GM18508 (cell line): Measurements from ENCODE around the gene OPTC.

ENCODE experiments used
- ATAC-seq: cut with Tn5 transposase; IDR thresholded peaks from one replicate; pipeline ENCODE4 v1.9.1; 2021; ENCODE audit warnings: moderate number of reproducible peaks; ENCODE audit not compliant: insufficient read depth, unreplicated experiment

The OPTC gene

GRCh38 chr1:203486618-203487370 is 7.2 kb upstream of the OPTC start:
- ATAC-seq = no peak

GRCh38 chr1:203488539-203488938 is 5.4 kb upstream of the OPTC start:
- no peak for ATAC-seq

GRCh38 chr1:203490607-203491006 is 3.3 kb upstream of the OPTC start:
- ATAC-seq = no peak

DNA sequence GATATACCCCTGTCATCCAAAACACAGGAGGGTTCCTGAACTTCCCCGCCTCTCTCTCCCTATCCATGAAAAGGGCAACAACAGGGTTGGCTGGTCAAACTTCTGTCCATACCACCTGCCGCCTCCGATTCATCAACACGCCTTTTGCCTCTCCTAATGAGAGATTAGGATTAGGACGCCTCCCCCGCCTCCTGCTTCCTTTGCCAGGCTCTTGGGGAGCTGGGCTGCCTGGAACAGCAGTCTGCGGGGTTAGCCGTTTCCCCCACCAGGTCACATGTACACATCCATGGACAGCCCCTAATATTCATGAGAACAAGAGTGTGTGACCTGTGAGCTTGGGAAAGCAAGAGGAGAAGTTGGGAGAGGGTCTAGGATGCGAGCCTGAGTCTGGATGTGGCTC is 2.3 kb upstream of the OPTC start:
- no peak for ATAC-seq

DNA sequence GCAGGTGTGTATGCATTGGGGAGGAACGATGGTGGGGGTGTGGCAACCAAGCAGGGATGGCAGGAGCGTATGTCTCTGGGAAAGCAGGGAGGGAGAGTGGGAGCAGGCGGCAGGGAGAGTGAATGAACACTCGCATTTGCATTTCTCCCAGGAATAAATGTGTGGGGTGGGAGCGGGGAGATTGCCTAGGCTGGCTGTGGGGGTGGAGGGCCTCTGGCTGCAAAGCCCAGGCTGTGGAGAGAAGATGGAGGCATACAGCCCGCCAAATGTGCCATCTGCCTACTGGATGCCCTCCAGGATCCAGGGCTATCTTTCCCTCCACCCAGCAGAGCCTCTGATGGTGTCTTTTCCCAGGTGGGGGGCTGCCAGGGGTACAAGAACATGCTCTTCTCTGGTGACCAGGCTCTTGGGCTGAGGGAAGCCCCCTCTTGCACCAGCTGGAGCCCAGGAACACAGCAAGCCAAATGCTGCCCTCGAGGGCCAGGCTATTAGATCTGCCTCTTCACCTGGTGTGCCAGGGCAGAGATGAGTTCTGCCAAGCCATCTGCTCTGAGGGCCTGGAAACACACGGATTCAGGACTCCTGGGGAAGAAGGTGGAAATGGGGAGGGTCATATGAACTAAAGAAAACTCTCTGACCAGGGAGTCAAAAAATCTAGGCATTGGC is 1.7 kb upstream of the OPTC start:
- ATAC-seq = no peak

GRCh38 chr1:203492748-203493130 is 1.2 kb upstream of the OPTC start:
- no peak for ATAC-seq

GRCh38 chr1:203495845-203496244 is 1.9 kb downstream of the OPTC start:
- ATAC-seq = no peak

DNA sequence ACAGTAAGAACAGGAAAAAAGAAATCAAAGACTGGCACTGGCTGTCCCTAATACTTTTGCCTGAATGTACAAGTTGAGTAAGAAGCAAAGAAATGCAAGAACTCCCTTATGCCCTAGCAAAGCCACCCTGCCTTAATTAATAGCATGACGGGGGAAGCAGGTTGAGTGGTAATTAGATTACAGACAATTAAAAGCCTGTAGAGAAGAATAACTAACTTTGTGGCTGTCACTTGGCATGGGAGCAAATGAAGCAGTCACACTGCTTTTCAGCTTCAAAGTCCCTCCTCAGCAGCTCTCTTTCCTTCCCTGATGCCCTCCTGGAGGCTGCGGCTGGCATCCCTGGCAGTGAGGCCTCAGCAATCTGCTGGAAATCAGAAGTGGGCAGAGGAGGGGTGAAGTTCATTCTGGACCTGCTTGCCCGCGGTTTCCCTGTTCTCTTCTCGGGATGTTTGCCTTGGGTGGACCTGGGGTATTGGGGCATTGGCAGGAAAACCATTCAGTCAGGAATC is 3.4 kb downstream of the OPTC start:
- no peak for ATAC-seq

DNA sequence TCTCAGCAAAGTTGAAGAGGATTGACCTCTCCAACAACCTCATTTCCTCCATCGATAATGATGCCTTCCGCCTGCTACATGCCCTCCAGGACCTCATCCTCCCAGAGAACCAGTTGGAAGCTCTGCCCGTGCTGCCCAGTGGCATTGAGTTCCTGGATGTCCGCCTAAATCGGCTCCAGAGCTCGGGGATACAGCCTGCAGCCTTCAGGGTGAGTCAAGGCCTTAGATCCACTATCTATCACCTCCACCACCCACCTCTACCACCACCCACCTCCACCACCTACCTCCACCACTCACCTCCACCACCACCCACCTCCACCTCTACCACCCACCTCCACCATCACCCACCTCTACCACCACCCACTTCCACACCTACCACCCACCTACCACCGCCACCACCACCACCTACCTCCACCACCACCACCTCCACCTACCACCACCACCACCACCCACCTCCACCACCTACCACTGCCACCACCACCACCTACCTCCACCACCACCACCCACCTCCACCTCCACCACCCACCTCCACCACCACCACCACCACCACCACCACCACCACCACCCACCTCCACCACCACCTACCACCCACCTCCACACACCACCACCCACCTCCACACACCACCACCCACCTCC is 5.8 kb downstream of the OPTC start:
- ATAC-seq = no peak

DNA sequence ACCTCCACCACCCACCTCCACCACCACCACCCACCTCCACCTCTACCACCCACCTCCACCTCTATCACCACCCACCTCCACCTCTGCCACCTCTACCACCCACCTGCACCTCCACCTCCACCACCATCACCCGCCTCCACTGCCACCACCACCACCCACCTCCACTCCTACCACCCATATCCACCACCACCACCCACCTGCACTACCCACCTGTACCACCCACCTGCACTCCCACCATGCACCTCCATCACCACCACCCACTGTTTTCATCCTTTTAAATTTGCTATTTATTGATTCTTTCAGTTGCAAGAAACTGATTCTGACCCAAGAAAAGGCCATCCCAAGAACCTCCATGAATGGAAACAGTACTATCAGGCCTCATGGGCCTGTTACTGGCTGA is 6.3 kb downstream of the OPTC start:
- ATAC-seq = no peak

DNA sequence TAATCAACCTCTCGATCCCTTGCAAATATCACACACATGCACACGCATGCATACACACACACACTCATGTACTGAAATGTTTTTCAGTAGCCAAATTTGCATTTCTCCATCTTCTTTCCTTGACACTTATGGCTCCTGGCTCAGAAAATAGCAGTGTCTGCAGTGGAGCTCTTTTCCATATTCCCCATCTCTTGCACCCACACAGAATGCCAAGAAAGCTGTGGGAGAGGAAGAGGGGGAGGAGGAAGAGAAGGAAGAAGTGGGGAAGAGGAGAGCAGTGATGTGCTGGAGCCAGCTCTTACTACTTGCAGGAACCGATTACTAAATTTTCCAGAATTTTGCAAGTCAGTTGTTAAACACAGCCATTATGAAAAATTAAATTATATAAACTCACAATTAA is 9.9 kb downstream of the OPTC start:
- no peak for ATAC-seq

GRCh38 chr1:203504400-203505250 is 10.7 kb downstream of the OPTC start:
- ATAC-seq = no peak

- ATAC-seq = no peak
These were observed 11.7 kb downstream of the OPTC start for GRCh38 chr1:203505526-203506204.

DNA sequence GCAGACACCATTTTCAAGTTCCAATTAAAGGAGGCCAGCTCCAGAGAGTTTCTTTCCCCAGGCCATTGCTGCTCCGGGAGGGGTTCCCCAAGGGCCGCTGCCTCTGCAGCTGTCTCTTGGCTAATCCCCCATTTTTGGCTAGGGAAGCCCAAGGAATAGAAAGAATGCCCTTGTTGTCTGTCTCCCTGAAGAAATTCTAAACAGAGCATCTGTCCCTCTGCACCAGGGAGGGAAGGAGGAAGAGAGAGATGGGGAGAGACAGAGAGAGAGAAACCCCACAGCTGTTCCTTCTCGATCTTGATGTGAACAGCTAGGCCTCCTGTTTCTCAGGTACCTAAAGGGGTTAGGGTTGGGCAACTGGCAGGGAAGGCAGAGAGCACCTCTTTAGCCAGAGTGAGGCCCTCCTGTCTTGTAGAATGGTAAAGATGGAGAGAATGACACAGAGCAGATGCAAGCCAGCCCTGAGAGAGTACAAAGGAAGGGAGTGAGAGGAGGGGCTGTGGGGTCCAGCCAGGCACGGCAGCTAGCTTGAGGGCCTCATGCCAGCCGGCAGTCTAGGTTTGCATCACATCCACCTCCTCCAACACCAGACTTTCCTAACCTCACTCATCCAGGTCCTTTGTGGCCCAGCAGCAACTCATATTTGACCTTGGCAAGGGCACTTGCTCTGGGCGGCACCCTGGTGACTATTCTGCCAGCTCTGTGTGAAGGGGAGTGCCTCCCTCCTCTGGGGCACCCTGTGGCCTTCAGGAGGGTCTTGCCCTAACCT is 13.1 kb downstream of the OPTC start:
- no peak for ATAC-seq

GRCh38 chr1:203507759-203508158 is 13.8 kb downstream of the OPTC start:
- ATAC-seq = no peak

- no peak for ATAC-seq
These were observed 14.6 kb downstream of the OPTC start for GRCh38 chr1:203508463-203509073.

DNA sequence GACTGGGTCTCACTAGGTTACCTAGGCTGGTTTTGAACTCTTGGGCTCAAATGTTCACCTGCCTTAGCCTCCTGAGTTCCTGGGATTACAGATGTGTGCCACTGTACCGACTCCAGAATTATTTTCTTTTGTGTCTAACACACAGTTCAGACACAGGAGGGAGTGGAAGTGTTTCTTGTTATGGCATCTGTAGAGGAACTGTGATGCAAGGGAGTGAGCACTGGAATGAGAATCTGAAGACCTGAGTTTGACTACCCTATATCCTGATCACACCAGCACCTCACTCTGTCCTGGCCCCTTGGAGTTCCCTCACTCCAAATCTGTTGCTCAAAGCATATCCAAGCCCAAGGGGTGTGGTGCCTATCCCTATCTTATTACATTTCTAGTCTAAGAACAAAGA is 15.2 kb downstream of the OPTC start:
- ATAC-seq = no peak

DNA sequence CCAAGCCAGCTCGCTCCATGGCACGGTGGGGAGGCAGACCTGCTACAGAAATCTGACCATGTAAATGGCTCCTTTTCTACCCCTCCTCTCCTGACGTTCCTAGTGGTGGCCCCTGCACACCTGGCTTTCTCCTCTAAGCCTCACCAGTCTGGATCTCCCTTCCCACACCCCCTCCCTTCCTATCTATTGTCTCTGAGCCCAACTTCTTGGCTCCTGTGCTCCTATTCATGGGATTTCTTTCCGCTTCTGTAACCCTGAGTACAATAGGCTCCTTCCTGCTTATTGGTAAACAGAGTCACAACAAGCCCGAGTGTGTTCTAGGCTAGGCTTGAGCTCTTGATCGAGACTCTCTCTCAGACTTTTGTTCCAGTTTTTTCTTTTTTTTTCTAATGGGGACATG is 17.6 kb downstream of the OPTC start:
- no peak for ATAC-seq

GRCh38 chr1:203511930-203512329 is 18.0 kb downstream of the OPTC start:
- ATAC-seq = no peak
